Stimulated activated CD8-positive, alpha-beta memory T cell treated with anti-CD3 and anti-CD28 coated beads, Interleukin-7, amount 100 ng/mL, for 1 hour (primary cell): Measurements from ENCODE around the gene RFT1.
A peak's percentile ranks its signal among the peaks of the same experiment; 100 is the strongest.
"Not testable (repeated sequence)": the region's sequence is repeated elsewhere in the genome, so short reads cannot be mapped to it uniquely, and the experiment has no call there.

Experiments used
- DNase-seq, 2 donors: peaks; one replicate each; pipeline ENCODE4 v3.0.0-alpha.2; 2020; ENCODE audit warnings: low read depth in 2 of 2

The RFT1 gene

DNA sequence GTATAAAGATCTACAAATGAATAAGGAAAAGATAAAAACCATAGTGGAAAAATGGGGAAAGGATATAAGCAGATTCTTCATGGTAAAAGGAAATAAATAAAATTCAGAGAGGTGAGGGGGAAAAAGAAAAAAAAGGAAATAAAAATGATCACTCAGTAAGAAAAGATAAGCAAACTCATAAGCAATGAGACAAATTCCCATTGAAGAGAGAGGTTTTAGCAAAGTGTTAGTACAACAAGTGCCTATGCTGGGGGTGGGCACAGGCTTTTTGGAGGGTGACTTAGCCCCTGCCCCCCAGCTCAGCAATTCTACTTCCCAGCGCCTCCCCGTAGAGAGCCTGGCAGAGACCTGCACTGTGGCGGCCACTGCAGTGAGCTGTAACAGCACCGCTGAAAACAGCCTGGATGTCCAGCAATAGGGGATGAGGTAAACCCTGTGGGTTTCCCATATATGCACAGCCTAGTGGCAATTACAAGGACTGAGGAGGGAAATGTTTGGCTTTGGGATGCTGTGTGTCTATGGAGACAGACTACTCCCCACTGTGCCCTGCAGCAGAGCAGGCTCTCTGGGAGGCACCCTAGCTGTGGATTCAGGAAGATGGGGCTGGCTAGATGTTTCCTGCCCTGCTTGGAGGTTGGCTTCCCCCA is 60.7 kb downstream of the RFT1 start:
- DNase-seq: no peak

DNA sequence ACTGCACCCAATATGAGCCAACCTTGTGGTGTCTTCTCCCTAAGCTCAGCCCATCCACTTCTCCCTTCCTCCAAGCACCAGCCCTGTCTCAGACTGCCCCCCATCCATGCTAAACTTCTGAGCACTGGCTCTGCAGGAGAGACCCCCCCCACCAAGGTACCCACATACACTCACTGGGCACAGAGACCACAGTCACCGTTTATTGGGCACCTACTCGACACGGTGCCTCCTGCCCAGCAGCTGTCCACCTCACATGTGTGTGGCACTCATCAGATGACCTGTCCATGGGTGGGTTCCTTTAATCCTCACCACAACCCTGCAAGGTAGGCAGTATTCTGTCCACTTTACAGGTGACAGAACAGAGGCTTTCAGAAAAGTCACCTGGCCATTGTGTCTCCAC is 62.1 kb downstream of the RFT1 start:
- DNase-seq: no peak

DNA sequence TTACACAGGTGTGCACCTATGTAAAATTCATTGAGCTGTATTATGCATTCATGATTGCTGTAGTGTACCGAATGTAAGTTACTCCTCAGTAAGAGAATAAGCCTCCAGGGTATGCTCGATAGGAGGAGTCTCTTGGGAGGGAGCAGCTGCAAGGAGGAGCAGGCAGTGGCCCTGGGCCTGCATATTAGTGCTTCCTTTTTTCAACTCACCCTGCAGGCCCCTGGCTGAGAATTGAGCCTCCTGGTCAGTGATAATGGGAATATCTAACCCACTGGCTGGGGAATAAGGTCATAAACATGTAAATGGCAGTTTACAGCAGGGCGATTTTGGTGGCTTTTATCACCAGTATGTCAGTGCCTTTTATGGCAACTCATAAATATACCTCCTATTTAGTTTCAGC is 62.7 kb downstream of the RFT1 start:
- DNase-seq: no peak

DNA sequence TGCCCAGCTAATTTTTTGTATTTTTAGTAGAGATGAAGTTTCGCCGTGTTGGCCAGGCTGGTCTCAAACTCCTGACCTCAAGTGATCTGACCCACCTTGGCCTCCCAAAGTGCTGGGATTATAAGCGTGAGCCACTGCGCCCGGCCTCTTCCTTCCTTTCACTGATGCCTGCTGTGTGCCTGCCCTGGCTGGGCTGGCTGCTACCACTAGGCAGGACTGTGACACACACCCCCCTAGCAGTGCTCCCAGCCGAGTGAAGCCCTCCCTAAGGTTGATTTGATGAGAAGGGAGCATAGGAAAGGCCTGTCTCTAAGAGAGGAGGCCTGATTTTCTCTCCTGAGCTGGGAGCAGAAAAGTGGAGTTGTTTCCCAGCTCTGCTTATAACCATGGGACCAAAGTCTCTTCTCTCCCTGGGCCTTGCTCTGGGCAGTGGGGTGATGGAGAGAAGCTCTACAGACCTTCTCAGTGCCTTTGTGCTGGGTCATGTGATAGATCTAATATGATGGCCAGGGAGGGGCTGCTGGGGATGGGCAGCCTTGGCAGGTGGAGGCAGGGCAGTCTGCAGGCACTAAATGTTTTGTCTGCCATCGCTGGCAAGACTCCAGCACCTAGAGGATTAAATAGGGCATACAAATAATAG is 64.3 kb downstream of the RFT1 start:
- DNase-seq: no peak

DNA sequence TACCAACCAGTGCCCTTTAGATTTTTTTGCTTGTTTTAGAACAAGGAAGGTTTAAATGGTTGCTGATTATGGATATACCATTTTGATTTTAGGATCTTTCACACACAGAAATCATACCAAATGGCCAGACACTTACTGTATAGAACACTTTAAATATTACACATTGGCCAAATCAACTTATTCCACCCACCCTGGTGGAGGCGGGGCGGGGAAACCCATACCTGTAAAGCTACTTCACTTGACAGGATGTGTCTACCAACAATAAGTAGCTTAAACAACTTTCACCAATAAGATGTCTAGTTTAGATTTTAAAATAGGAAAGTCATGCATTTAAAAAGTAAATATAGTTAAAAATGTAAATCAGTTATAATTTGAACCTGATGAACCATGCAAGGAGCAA is 67.3 kb downstream of the RFT1 start:
- no peak for DNase-seq

DNA sequence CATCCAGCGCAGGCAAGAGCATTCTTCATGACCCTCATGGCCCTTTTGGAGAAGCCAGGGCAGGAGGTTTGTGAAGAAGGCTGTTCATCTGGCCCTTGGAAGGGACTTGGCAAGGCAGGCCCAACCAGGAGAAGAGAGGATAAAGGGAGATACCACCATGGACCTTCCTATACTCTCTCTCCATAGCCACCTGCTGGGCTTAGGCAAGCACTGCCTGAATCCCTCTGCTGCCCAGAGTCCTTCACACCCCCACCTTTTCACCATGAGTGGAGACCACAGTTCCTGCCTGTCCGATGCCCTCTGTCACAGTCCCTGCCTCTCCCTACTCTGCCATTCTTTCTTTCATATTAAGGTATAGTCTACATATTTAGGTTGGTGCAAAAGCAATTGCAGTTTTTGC is 73.8 kb downstream of the RFT1 start:
- no peak for DNase-seq

DNA sequence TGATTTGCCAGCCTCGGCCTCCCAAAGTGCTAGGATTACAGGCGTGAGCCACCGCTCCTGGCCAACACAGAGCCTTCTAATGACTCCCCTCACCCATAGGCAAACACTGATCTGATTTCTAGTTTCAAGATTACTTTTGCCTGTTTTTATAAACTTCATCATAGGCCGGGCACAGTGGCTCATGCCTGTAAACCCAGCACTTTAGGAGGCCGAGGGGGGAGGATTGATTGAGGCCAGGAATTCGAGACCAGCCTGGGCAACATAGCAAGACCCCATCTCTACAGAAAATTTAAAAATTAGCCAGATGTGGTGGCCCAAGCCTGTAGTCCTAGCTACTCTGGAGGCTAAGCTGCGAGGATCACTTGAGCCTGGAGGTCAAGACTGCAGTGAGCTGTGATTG is 76.0 kb downstream of the RFT1 start:
- DNase-seq: not testable (repeated sequence)

DNA sequence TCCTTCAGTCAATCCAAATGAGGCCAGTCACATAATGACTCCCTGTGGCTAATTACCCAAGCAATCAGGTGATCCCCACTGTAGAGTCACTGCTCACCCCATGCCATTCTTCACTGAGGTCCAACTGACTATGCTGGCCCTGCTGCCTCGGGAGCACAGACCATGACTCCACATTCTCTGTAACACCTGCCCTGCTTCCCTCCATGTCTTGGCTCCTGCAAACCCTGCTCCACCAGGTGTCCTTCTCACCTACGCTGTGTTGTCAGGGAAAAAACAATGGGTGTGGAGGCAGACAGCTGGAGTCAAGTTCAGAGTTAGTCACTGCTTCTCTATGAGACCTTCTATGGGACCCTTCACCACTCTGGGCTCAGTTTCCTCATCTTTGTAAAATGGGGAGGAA is 78.3 kb downstream of the RFT1 start:
- DNase-seq: no peak

DNA sequence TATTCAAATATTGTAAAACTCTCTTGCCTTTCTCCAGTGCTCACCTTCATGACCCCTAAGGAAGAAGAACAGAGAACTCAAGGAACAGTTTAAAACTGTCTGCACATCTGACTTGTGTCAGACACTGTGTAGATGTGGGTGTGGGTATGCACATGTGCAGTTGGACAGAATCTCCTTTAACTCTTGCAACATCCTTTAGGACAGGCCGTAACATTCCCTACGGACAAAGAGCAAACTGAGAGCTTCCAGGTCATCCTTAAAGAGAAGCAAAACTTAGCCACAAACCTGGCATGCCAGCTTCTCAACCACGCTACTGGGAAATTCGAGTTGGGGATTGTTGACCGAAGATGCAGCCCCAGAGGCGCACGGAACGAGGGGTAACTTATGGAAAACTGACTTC is 80.2 kb downstream of the RFT1 start:
- DNase-seq: no peak

DNA sequence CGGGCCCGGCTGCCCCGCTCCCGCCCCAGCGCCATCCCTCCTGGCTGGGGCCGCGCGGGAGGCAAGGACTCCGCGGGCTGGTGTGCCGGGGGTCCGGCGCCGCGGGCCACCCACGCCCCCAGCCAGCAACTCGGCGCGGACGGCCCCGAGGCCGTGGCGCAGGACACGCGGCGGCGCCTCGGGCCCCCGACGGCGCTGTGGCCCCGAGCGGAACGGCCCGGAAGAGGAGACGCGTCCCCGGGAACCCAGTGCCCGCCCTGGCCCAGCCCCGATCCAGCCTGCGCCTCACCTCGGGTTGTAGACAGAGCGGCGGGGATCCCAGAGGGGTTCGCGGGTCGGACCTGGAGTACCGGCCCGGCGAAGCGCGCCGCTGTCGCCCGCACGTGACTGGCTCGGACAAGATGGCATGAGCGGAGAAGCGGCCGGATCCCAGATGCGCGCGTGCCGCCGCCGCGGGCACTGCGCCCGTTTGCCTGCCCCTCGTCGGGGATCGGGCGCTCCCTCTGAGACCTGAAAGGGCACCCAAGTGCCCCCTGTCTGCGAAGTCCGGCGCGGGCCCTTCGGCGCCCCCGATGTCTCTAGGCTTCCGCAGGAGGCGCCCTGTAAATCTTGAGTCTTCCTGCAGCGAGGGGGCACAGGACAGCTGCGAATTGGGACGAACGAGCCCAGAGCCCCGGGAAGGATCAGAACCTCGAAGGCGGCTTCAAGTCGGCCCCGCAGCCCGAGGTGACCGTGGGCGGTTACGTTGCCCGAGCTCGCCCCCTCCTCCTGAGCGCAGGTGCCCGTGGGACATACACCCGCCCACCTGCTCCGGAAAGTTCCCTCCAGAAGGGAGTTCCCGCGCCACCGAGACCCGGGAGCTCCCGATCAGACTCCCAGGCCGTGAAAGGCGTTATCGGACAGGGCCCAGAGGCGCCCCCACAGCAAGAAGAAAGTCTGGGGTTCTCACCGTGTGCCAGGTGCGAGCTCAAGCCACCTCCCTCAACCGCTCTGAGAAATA is 83.8 kb downstream of the RFT1 start:
- peak; percentile 48 to 52 for DNase-seq

DNA sequence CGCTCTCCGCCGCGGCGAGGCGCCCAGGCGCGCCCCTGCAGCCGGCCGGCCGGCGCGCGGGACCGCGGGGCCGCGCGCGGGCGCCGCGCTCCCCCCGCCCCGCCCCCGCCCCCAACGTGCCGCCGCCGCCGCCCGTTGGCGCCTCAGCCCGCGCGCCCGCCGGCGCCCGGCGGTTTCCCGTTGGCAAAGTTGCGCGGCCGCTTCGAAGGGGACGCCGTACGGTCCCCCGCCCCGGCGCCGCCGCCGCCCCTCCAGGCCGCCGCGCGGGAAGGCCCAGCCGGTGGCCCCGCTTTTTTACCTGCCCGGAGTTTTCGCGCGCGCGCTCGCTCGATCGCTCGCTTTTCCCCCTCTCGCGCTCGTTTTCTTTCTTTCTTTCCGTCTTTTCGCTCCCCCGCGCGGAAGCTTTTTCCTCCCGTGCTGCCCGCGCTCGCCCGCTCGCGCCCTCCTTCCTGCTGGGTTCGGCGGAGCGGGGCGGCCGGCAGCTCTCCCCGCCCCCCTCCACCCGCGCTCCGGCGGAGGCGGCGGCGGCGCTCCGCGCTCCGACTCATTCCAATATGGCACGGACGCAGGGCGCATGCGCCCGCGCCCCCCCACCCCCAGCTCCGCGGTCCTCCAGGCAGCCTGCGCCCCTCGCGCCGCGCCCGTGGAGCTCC is 84.6 kb downstream of the RFT1 start, which contains the start of gene SFMBT1:
Gene SFMBT1, minus strand, starts transcription at position 556 of the 653 bp plus-strand sequence. CDS start 76,945 bp downstream, outside the sequence.
- DNase-seq: peak; percentile 52

DNA sequence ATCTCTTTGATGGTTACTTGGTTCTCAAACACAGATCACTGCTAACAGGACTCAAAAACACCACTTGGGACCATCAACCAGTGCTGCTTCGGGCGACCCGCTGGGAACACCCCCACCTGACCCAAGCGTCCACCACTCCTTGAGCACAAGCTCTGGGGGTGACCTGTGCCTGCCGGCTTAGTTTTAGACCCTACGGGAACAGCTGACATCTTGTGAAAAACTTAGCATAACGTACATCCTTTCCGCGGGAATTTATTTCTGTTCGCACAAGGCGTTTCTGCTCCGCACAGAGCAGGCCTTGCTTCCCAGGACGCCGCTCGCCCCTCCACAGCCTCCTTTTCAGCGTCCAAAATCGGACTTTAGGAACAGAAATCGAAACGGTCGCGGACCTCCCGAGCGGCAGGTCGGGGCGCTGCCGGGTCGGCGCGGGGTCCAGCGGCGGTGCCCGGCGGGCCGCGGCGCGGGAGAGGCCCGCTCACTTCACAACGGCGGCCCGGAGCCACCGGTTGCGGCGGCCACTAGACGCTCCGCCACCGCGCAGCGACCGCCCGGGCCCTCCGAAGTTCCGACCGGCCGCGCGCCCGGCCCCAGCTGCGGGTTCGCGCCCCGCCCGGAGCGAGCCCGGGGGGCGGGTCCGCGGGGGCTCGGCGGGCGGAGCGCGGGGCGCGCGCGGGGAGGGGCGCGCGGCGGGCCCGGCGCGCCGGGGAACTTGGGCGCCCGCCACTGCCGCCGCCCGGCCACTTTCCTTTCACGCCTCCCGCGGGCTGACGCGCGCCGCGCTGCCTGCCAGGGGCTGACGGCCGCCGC is 85.3 kb downstream of the RFT1 start:
- DNase-seq: peak; percentile 24 to 27

DNA sequence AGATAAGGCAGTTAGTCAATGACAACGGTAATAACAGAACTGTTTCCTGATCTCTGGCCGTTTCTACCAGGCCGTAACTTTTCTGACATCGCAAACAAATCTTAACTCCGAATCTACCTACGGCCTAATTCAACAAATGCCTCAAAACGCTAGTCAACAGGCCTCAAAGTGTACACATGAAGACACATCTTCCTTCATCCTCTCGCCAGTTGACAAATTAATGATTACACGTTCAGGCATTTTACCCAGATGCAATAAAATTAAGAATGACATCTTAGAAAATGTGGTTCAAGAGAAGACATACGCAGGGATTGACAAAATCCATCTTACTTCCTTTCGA is 85.9 kb downstream of the RFT1 start:
- DNase-seq: no peak

DNA sequence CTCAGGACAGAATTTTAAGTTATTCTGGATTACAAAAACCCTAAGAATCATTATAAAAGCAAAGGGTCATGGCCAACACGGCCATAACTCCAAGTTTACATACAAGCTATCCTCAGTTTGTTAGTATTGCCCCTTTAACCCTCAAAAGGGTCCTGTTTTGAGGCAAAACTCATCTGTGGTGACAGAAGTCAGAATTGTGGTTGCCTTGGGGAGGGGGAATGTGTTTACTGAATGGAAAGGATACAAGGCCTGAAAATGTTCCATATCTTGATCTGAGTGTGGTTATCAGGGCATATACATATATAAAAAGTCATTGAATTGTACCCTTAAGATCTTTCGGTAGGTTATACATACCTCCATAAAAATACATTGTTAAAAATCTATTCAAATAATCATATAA is 86.5 kb downstream of the RFT1 start:
- no peak for DNase-seq

DNA sequence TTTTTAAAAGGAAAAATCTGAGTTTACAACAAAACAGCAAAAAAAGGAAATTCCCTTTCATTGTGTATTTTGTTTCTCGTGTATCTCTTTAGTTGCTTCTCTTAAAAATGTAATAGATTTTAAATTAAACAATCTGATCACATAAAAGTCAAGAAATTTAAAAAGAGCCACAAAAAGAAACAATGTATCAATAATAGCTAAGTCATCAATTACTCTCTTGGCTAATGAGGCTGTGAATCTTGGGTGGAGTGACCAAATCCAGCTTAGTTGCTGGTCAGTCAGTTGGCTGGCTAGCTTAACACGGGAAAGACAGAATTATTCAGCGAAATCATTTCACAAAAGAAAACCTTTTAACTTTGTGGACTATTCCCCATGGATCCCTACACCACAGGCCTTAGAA is 87.6 kb downstream of the RFT1 start:
- no peak for DNase-seq

DNA sequence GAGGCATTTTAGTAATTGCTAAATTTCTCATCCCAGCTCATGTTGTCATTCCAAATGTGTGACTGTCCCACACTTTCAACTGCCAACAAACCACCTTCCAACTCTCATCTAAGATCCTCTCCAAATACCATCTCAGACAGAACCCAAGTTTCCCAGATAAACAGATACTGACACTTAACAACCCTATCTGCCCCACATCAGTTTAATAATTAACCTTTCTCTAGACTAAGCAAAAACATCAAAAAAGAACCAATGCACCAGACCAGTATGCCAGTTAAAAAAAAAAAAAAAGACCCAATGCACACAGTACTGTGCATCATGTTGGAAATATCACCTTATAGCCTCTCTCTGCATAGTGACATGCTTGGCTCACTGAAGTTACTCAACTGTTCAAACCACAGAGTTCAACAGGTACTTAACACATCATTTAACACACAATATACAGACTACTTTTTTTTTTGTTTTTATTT is 89.8 kb downstream of the RFT1 start:
- DNase-seq: no peak

DNA sequence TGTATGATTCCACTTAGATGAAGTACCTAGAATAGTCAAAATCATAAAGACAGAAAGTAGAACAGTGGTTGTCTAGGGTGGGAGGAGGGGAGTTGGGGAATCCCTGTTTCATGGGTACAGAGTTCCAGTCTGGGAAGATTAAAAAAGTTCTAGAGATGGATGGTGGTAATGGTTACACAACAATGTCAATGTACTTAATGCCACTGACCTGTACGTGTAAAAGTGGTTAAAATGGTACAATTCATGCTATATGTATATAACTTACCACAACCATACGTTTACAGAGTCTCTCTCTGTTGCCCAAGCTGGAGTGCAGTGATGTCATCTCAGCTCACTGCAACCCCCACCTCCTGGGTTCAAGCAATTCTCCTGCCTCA is 90.9 kb downstream of the RFT1 start:
- DNase-seq: no peak

DNA sequence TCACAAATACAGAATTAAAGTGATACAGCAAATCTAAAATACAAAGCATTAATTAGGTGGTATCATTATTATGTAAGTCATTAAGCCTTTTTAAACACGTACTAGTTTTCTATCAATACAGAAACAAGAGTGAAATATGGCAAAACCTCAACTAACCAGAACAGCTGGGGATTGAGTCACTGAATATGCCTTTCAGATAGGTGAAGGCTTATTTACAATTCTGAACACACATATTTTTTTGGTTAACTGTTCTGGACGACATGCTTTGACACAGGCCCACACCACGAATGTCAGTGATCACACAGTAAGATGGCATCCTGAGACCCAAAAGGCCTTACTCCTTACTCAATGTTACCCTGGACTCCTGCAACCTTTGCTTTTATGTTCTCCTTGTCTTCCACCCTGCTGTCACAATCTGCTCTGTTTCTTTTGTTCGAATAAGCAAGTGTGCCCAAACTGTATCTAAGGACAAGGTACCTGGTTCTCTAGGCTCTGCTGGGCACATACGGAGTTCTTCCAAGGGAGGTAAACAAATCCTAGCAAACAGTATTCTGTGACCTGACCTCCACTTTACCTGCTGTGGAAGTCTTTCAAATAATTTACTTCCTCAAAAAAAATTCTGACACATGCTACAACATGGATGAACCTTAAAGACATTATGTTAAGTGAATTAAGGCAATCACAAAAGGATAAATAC is 91.4 kb downstream of the RFT1 start:
- DNase-seq: no peak
